Fibroblast of pulmonary artery (primary cell): ENCODE data around the gene BANP.

Source experiments
- DNase-seq: peaks from one replicate; pipeline ENCODE4 v3.0.0-alpha.2; 2010; ENCODE audit warnings: low read depth
- H3K4me3 ChIP-seq: replicated peaks from 2 replicates; pipeline ENCODE4 v1.5.1; 2011; ENCODE audit warnings: low read depth, mild to moderate bottlenecking, control low read depth, low read length, moderate library complexity
- TF ChIP-seq, protein P1 (sequence below): IDR thresholded peaks from 2 replicates; pipeline ENCODE4 v1.5.1; 2011; ENCODE audit warnings: mild to moderate bottlenecking, control low read depth, low read length, inconsistent platforms; ENCODE audit errors: missing control alignments

Gene BANP

DNA sequence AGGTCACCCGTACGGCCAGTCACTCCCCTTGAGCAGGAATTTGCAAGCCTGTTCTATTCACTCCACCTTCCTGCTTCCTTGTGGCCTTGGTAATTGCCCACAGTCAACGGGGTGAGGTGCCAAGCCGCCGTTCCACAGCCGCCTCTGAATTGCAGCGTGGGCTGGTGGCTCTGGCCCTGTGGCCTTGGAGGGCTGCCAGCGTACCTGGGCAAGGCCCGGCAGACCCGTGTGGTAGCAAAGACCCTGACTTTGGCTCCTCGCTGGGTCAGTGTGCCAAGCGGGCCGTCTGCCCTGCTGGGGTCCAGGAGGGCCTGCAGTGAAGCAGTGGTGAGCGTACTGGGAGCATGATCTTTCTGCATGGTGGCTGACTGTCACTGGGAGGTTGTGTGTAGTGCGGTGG lies 3.6 kb downstream of the BANP start:
- TF ChIP-seq, protein P1, sequence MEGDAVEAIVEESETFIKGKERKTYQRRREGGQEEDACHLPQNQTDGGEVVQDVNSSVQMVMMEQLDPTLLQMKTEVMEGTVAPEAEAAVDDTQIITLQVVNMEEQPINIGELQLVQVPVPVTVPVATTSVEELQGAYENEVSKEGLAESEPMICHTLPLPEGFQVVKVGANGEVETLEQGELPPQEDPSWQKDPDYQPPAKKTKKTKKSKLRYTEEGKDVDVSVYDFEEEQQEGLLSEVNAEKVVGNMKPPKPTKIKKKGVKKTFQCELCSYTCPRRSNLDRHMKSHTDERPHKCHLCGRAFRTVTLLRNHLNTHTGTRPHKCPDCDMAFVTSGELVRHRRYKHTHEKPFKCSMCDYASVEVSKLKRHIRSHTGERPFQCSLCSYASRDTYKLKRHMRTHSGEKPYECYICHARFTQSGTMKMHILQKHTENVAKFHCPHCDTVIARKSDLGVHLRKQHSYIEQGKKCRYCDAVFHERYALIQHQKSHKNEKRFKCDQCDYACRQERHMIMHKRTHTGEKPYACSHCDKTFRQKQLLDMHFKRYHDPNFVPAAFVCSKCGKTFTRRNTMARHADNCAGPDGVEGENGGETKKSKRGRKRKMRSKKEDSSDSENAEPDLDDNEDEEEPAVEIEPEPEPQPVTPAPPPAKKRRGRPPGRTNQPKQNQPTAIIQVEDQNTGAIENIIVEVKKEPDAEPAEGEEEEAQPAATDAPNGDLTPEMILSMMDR = no peak
- no peak for DNase-seq
- H3K4me3 ChIP-seq = no peak overlapping the region

DNA sequence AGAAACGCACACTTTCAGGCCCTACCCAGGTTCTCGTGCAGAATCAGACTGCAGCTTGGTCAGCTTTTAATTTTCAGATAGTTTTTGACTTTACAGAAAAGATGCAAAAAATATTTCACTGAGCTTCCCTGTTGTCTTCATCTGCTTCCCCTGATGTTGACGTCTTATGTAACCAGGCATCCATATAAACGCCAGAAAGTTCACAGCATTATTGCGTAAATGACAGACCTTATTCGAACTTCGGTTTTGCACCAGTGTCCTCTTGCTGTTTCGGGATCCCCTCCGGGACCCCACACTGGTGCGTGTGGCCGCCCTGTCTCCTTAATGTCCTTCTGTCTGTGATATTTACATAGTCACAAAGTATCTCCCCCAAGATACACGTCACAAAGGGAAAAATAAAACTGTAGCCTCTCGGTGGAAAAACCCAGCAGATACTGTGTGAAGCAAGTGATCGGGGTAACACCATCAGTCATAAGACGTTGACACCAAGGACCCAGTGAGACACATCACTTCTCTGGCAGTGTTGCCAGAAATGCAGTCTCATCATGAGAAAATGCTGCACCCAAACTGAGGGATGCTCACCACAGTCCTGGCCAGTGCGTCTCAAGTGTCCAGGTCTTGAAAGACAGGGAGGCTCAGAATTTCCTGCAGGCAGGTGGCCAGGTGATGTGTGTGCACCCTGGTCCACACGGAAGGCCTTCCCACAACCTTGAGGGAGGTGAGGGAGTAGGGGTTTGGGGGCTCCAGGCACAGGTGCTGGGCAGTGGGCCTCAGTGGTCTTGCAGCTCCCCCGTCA lies 4.3 kb downstream of the BANP start:
- TF ChIP-seq, protein P1 = no peak
- no peak for DNase-seq
- H3K4me3 ChIP-seq = no peak overlapping the region

- no peak overlapping the region for H3K4me3 ChIP-seq
- TF ChIP-seq, protein P1 = no peak
- no peak for DNase-seq
These were observed 4.8 kb downstream of the BANP start for GRCh38 chr16:87956098-87956364.

GRCh38 chr16:87956365-87957231 lies 5.4 kb downstream of the BANP start:
- peak overlapping the region; percentile 10 for H3K4me3 ChIP-seq
- peak; percentile 76 for DNase-seq
- TF ChIP-seq, protein P1 = peak; percentile 32

- TF ChIP-seq, protein P1 = no peak
- H3K4me3 ChIP-seq = no peak overlapping the region
- no peak for DNase-seq
These were observed 6.3 kb downstream of the BANP start for GRCh38 chr16:87957296-87958094.

GRCh38 chr16:87958632-87959031 lies 7.4 kb downstream of the BANP start:
- no peak for DNase-seq
- H3K4me3 ChIP-seq = no peak overlapping the region
- TF ChIP-seq, protein P1 = no peak
